GM12892 (cell line): Measurements from ENCODE around the gene AFAP1L1.

Source experiments
- POLR2A ChIP-seq: IDR thresholded peaks from 2 replicates; pipeline ENCODE4 v1.6.1; 2011; ENCODE audit warnings: low read depth, low read length, control low read depth
- POLR2AphosphoS5 ChIP-seq: IDR thresholded peaks from 2 replicates; pipeline ENCODE4 v1.6.1; 2011; ENCODE audit warnings: low read depth, low read length, control low read depth

DNA sequence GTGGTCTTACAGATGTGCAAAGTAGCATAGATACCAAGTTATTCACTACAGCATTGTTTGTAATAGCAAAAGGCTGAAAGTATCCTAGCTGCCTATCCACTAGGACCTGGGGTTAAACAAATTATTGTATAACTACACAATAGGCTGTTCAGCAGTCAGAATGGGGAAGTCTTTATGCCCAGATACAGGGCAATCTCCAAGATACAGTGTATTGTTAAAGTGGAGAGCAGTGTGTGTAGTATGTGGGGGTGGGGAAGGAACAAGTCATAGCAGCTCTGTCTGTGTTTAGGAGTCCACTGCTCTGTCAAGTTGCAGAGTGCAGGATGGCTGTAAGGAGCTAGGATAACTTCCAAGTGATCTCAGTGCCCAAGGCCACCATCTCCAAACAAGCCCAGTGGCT lies 91.7 kb downstream of the AFAP1L1 start:
- TF ChIP-seq POLR2AphosphoS5 (no peak), POLR2A (no peak)
